ENCODE measurements around the gene GARIN5A. TPM values are rescaled to one million over a fixed set of nuclear protein-coding genes. Genes with fewer than 3 reads are reported as not detected.

The GARIN5A gene
- total RNA-seq, 1 experiment from 2014 or later: 8.2 TPM

DNA sequence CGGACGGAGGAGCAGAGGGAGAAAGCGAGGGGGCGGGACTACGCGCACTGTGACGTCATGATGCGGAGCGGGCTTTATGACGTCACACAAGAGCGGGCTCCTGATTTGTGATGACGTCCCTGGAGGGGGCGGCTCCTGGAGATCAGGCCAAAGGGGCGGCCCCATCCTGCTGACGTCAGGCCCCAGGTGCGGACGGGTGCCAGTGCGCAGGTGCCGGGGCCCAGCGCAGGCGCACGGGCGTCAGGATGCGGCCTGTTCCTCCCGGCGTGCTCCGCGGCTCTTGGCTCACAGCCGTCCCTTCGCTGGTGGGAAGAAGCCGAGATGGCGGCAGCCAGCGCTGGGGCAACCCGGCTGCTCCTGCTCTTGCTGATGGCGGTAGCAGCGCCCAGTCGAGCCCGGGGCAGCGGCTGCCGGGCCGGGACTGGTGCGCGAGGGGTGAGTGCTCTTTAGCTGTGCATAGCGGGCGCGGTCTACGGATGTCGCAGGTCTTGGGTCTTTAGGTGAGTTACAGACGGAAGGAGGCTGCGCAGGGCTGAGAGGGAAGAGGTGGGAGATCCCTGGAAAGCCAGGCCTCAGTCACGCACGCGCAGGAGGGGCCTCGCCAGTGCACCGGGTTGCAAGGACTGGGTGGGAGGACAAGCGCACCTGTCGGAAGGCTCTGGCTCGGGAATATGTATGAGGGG lies at the start of gene GARIN5A, which contains the start of gene EMC10 (continued):
- TF ChIP-seq, protein P1, sequence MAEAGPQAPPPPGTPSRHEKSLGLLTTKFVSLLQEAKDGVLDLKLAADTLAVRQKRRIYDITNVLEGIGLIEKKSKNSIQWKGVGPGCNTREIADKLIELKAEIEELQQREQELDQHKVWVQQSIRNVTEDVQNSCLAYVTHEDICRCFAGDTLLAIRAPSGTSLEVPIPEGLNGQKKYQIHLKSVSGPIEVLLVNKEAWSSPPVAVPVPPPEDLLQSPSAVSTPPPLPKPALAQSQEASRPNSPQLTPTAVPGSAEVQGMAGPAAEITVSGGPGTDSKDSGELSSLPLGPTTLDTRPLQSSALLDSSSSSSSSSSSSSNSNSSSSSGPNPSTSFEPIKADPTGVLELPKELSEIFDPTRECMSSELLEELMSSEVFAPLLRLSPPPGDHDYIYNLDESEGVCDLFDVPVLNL (CRISPR knock-in tag; IDR thresholded peaks at IDR 0.05; ENCODE audit: borderline replicate concordance, low read depth): 0 out of 2 replicates have a peak, but pooled peaks have one; percentile 38

DNA sequence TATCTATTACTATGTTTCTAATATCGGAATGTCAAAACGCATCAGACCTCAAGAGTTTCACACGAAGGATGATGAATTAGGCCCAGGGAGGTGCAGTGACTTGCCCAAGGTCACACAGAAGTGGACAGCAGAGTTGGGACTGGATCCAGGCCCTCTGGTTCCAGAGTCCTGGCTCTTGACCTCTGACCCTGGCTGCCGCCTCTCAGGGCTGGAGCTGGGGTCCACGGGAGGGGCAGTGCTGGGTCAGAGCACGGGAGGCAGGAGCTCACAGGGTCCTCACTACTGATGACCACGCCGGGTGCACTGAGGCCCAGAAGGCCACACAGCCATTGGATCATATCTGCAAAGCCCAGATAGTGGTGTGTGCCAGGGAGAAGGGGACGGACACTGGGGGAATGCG lies 46.2 kb upstream of the GARIN5A start:
- ChIA-PET POLR2A (no interaction called here), CTCF (interaction anchor here (1.3 to 1.9 kb wide), 2 partner anchors 14 to 33 kb away, joined by 4 to 9 read pairs; no protein-coding TSS in a partner anchor)
- Mint-ChIP-seq H3K27me3 (ENCODE audit: low read depth) (peaks cover 7% of the 10 kb centered on the region), H3K9me3 (peaks cover 5% of the 10 kb centered on the region), H3K4me3 (no peak overlapping the region), H3K4me1 (no peaks in the 10 kb centered on the region), H3K27ac (no peak overlapping the region), H3K36me3 (peaks cover 5% of the 10 kb centered on the region; the same call in 1 of the 2 replicates)
- ATAC-seq (no peak), DNase-seq (ENCODE audit: low spot score) (no peak)
- TF ChIP-seq TEAD4 (CRISPR knock-in tag; IDR thresholded peaks at IDR 0.05) (no peak), ZNF121 (CRISPR knock-in tag; IDR thresholded peaks at IDR 0.05) (no peak), ZNF423 (CRISPR knock-in tag; IDR thresholded peaks at IDR 0.05) (no peak), RORB (CRISPR knock-in tag; IDR thresholded peaks at IDR 0.05) (no peak), SOX15 (CRISPR knock-in tag; IDR thresholded peaks at IDR 0.05) (no peak), RELA (CRISPR knock-in tag; IDR thresholded peaks at IDR 0.05; ENCODE audit: borderline replicate concordance) (no peak), ZNF263 (CRISPR knock-in tag; IDR thresholded peaks at IDR 0.05; ENCODE audit: low read depth) (no peak), ATF1 (CRISPR knock-in tag; IDR thresholded peaks at IDR 0.05) (no peak), CREM (CRISPR knock-in tag; IDR thresholded peaks at IDR 0.05) (no peak), MYBL2 (CRISPR knock-in tag; IDR thresholded peaks at IDR 0.05) (no peak), ETV6 (CRISPR knock-in tag; IDR thresholded peaks at IDR 0.05) (no peak), CREB1 (CRISPR knock-in tag; IDR thresholded peaks at IDR 0.05) (no peak)
- TF ChIP-seq, protein P2, sequence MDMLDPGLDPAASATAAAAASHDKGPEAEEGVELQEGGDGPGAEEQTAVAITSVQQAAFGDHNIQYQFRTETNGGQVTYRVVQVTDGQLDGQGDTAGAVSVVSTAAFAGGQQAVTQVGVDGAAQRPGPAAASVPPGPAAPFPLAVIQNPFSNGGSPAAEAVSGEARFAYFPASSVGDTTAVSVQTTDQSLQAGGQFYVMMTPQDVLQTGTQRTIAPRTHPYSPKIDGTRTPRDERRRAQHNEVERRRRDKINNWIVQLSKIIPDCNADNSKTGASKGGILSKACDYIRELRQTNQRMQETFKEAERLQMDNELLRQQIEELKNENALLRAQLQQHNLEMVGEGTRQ (CRISPR knock-in tag; IDR thresholded peaks at IDR 0.05): no peak
- TF ChIP-seq, protein P3, sequence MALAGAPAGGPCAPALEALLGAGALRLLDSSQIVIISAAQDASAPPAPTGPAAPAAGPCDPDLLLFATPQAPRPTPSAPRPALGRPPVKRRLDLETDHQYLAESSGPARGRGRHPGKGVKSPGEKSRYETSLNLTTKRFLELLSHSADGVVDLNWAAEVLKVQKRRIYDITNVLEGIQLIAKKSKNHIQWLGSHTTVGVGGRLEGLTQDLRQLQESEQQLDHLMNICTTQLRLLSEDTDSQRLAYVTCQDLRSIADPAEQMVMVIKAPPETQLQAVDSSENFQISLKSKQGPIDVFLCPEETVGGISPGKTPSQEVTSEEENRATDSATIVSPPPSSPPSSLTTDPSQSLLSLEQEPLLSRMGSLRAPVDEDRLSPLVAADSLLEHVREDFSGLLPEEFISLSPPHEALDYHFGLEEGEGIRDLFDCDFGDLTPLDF (CRISPR knock-in tag; IDR thresholded peaks at IDR 0.05): no peak
- TF ChIP-seq, protein P4, sequence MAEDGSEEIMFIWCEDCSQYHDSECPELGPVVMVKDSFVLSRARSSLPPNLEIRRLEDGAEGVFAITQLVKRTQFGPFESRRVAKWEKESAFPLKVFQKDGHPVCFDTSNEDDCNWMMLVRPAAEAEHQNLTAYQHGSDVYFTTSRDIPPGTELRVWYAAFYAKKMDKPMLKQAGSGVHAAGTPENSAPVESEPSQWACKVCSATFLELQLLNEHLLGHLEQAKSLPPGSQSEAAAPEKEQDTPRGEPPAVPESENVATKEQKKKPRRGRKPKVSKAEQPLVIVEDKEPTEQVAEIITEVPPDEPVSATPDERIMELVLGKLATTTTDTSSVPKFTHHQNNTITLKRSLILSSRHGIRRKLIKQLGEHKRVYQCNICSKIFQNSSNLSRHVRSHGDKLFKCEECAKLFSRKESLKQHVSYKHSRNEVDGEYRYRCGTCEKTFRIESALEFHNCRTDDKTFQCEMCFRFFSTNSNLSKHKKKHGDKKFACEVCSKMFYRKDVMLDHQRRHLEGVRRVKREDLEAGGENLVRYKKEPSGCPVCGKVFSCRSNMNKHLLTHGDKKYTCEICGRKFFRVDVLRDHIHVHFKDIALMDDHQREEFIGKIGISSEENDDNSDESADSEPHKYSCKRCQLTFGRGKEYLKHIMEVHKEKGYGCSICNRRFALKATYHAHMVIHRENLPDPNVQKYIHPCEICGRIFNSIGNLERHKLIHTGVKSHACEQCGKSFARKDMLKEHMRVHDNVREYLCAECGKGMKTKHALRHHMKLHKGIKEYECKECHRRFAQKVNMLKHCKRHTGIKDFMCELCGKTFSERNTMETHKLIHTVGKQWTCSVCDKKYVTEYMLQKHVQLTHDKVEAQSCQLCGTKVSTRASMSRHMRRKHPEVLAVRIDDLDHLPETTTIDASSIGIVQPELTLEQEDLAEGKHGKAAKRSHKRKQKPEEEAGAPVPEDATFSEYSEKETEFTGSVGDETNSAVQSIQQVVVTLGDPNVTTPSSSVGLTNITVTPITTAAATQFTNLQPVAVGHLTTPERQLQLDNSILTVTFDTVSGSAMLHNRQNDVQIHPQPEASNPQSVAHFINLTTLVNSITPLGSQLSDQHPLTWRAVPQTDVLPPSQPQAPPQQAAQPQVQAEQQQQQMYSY (CRISPR knock-in tag; IDR thresholded peaks at IDR 0.05): no peak
- TF ChIP-seq, protein P5, sequence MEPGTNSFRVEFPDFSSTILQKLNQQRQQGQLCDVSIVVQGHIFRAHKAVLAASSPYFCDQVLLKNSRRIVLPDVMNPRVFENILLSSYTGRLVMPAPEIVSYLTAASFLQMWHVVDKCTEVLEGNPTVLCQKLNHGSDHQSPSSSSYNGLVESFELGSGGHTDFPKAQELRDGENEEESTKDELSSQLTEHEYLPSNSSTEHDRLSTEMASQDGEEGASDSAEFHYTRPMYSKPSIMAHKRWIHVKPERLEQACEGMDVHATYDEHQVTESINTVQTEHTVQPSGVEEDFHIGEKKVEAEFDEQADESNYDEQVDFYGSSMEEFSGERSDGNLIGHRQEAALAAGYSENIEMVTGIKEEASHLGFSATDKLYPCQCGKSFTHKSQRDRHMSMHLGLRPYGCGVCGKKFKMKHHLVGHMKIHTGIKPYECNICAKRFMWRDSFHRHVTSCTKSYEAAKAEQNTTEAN (CRISPR knock-in tag; IDR thresholded peaks at IDR 0.05): no peak
- TF ChIP-seq, protein P6, sequence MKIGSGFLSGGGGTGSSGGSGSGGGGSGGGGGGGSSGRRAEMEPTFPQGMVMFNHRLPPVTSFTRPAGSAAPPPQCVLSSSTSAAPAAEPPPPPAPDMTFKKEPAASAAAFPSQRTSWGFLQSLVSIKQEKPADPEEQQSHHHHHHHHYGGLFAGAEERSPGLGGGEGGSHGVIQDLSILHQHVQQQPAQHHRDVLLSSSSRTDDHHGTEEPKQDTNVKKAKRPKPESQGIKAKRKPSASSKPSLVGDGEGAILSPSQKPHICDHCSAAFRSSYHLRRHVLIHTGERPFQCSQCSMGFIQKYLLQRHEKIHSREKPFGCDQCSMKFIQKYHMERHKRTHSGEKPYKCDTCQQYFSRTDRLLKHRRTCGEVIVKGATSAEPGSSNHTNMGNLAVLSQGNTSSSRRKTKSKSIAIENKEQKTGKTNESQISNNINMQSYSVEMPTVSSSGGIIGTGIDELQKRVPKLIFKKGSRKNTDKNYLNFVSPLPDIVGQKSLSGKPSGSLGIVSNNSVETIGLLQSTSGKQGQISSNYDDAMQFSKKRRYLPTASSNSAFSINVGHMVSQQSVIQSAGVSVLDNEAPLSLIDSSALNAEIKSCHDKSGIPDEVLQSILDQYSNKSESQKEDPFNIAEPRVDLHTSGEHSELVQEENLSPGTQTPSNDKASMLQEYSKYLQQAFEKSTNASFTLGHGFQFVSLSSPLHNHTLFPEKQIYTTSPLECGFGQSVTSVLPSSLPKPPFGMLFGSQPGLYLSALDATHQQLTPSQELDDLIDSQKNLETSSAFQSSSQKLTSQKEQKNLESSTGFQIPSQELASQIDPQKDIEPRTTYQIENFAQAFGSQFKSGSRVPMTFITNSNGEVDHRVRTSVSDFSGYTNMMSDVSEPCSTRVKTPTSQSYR (CRISPR knock-in tag; IDR thresholded peaks at IDR 0.05): no peak
- TF ChIP-seq, protein P7, sequence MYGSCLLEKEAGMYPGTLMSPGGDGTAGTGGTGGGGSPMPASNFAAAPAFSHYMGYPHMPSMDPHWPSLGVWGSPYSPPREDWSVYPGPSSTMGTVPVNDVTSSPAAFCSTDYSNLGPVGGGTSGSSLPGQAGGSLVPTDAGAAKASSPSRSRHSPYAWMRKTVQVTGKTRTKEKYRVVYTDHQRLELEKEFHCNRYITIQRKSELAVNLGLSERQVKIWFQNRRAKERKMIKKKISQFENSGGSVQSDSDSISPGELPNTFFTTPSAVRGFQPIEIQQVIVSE (CRISPR knock-in tag; IDR thresholded peaks at IDR 0.05; ENCODE audit: borderline replicate concordance): no peak

Measured in WTC11 (cell line).